H9 (cell line): ENCODE data around the gene COL8A2. TPM values are rescaled to one million over a fixed set of nuclear protein-coding genes. Genes with fewer than 3 reads are reported as not detected.
A peak's percentile ranks its signal among the peaks of the same experiment; 100 is the strongest.

Source experiments
- DNase-seq: peaks from one replicate; pipeline ENCODE4 v3.0.0-alpha.2; 2017
- H2AFZ ChIP-seq: one replicate; pipeline ENCODE4 v1.6.1; 2013; ENCODE audit warnings: mild to moderate bottlenecking, low read length, control low read depth, moderate library complexity
- H2AK5ac ChIP-seq: 2 replicates; pipeline ENCODE4 v1.6.1; 2013; ENCODE audit warnings: low read length, control low read depth, mixed read lengths; ENCODE audit not compliant: insufficient read length
- H2BK120ac ChIP-seq: one replicate; pipeline ENCODE4 v1.6.1; 2013; ENCODE audit warnings: low read depth, mild to moderate bottlenecking, low read length, control low read depth, inconsistent platforms; ENCODE audit not compliant: poor library complexity, severe bottlenecking
- H2BK12ac ChIP-seq: 2 replicates; pipeline ENCODE4 v1.6.1; 2013; ENCODE audit warnings: low read length, control low read depth, mixed read lengths, low read depth; ENCODE audit not compliant: insufficient read length
- H2BK15ac ChIP-seq: 2 replicates; pipeline ENCODE4 v1.6.1; 2013; ENCODE audit warnings: low read depth, low read length, control low read depth
- H2BK20ac ChIP-seq: one replicate; pipeline ENCODE4 v1.6.1; 2013; ENCODE audit warnings: low read depth, mild to moderate bottlenecking, low read length, control low read depth, inconsistent platforms; ENCODE audit not compliant: poor library complexity, severe bottlenecking
- H2BK5ac ChIP-seq: 2 replicates; pipeline ENCODE4 v1.6.1; 2013; ENCODE audit warnings: low read length, control low read depth, mixed read lengths; ENCODE audit not compliant: insufficient read length
- H3K14ac ChIP-seq: 2 replicates; pipeline ENCODE4 v1.6.1; 2013; ENCODE audit warnings: low read length, control low read depth; ENCODE audit not compliant: insufficient read depth
- H3K18ac ChIP-seq: 2 replicates; pipeline ENCODE4 v1.6.1; 2013; ENCODE audit warnings: low read depth, mild to moderate bottlenecking, mixed read lengths, low read length, control low read depth; ENCODE audit not compliant: insufficient read length
- H3K23ac ChIP-seq: 2 replicates; pipeline ENCODE4 v1.6.1; 2013; ENCODE audit warnings: low read length, control low read depth, mixed read lengths, low read depth; ENCODE audit not compliant: insufficient read length
- H3K23me2 ChIP-seq: 2 replicates; pipeline ENCODE4 v1.6.1; 2013; ENCODE audit warnings: low read depth, mild to moderate bottlenecking, mixed read lengths, low read length, control low read depth; ENCODE audit not compliant: insufficient read length, poor library complexity, severe bottlenecking
- H3K27ac ChIP-seq: 2 replicates; pipeline ENCODE4 v1.5.1; 2013; ENCODE audit warnings: low read length, control low read depth, mixed read lengths, low read depth; ENCODE audit not compliant: insufficient read length
- H3K27me3 ChIP-seq: 2 replicates; pipeline ENCODE4 v1.6.1; 2013; ENCODE audit warnings: low read length, control low read depth, inconsistent platforms; ENCODE audit not compliant: insufficient read depth
- H3K4ac ChIP-seq: 2 replicates; pipeline ENCODE4 v1.6.1; 2013; ENCODE audit warnings: low read depth, mild to moderate bottlenecking, control low read depth, inconsistent platforms, low read length, moderate library complexity
- H3K4me1 ChIP-seq: 2 replicates; pipeline ENCODE4 v1.6.1; 2013; ENCODE audit warnings: low read length, control low read depth, inconsistent platforms; ENCODE audit not compliant: insufficient read depth
- H3K4me2 ChIP-seq: 2 replicates; pipeline ENCODE4 v1.6.1; 2013; ENCODE audit warnings: low read length, control low read depth, mixed read lengths; ENCODE audit not compliant: insufficient read length, insufficient read depth
- H3K56ac ChIP-seq: 2 replicates; pipeline ENCODE4 v1.6.1; 2013; ENCODE audit warnings: low read depth, mild to moderate bottlenecking, mixed read lengths, low read length, control low read depth; ENCODE audit not compliant: insufficient read length
- H3K79me1 ChIP-seq: 2 replicates; pipeline ENCODE4 v1.6.1; 2013; ENCODE audit warnings: low read depth, mild to moderate bottlenecking, moderate library complexity, low read length, control low read depth, inconsistent platforms; ENCODE audit not compliant: insufficient read depth, poor library complexity, severe bottlenecking
- H3K79me2 ChIP-seq: 2 replicates; pipeline ENCODE4 v1.6.1; 2013; ENCODE audit warnings: low read length, control low read depth, inconsistent platforms; ENCODE audit not compliant: insufficient read depth
- H3K9ac ChIP-seq: 2 replicates; pipeline ENCODE4 v1.6.1; 2013; ENCODE audit warnings: low read length, control low read depth, mixed read lengths; ENCODE audit not compliant: insufficient read length; ENCODE audit errors: extremely low read depth
- H3K9me3 ChIP-seq: one replicate; pipeline ENCODE4 v1.6.1; 2013; ENCODE audit warnings: low read depth, low read length, inconsistent platforms; ENCODE audit not compliant: control insufficient read depth
- H3T11ph ChIP-seq: one replicate; pipeline ENCODE4 v1.6.1; 2013; ENCODE audit warnings: mild to moderate bottlenecking, low read length, control low read depth, inconsistent platforms
- H4K20me1 ChIP-seq: one replicate; pipeline ENCODE4 v1.6.1; 2013; ENCODE audit not compliant: control insufficient read depth, insufficient read length, insufficient read depth
- H4K5ac ChIP-seq: 2 replicates; pipeline ENCODE4 v1.6.1; 2013; ENCODE audit warnings: low read depth, mild to moderate bottlenecking, mixed read lengths, low read length, control low read depth; ENCODE audit not compliant: insufficient read length
- H4K8ac ChIP-seq: replicated peaks from 2 replicates; pipeline ENCODE4 v1.6.1; 2013; ENCODE audit warnings: low read length, control low read depth, mixed read lengths, low read depth; ENCODE audit not compliant: insufficient read length
- H4K91ac ChIP-seq: 2 replicates; pipeline ENCODE4 v1.6.1; 2013; ENCODE audit warnings: low read depth, mild to moderate bottlenecking, moderate library complexity, mixed read lengths, low read length, control low read depth; ENCODE audit not compliant: insufficient read length
- H3K27ac Mint-ChIP-seq, 3 experiments: 2 replicates in 2 of 3; 3 replicates in 1 of 3; pipeline ENCODE4 v1.8.0; 2020 to 2021; ENCODE audit warnings: mixed read lengths in 3 of 3, mild to moderate bottlenecking in 1 of 3, moderate library complexity in 1 of 3
- H3K27me3 Mint-ChIP-seq: 2 replicates; pipeline ENCODE4 v1.8.0; 2021; ENCODE audit warnings: low read depth, mild to moderate bottlenecking, moderate library complexity, mixed read lengths
- H3K36me3 Mint-ChIP-seq, 3 experiments: 2 replicates in 2 of 3; 3 replicates in 1 of 3; pipeline ENCODE4 v1.8.0; 2020 to 2021; ENCODE audit warnings: low read depth in 3 of 3, mixed read lengths in 3 of 3; ENCODE audit not compliant: insufficient read depth in 1 of 3
- H3K4me1 Mint-ChIP-seq, 2 experiments: 2 replicates each; pipeline ENCODE4 v1.8.0; 2020; ENCODE audit warnings: mixed read lengths in 2 of 2
- H3K4me3 Mint-ChIP-seq, 2 experiments: 2 replicates in 1 of 2; 3 replicates in 1 of 2; pipeline ENCODE4 v1.8.0; 2020 to 2021; ENCODE audit warnings: mild to moderate bottlenecking in 2 of 2, mixed read lengths in 2 of 2, moderate library complexity in 1 of 2
- H3K9me3 Mint-ChIP-seq, 2 experiments: 2 replicates in 1 of 2; 3 replicates in 1 of 2; pipeline ENCODE4 v1.8.0; 2020; ENCODE audit warnings: mild to moderate bottlenecking in 2 of 2, mixed read lengths in 2 of 2, moderate library complexity in 1 of 2
- WGBS: extraction: QIAGEN DNeasy Blood & Tissue Kit; methylation state at CpG from one replicate; pipeline ENCODE4 v1.1.7; 2013; ENCODE audit warnings: missing lambda C conversion rate, low lambda C conversion rate, mixed read lengths; ENCODE audit not compliant: insufficient read length; ENCODE audit errors: extremely low coverage; 5-methylcytosine and 5-hydroxymethylcytosine counted together
- total RNA-seq: library from RNA; stranded (reverse); gene quantifications from 2 replicates; pipeline ENCODE4 v1.2.1, GENCODE V29; 2021
- TF ChIP-seq, protein P1 (sequence below): fragments of 200-600 bp; sonication (generic); conservative IDR thresholded peaks from 3 replicates; pipeline ENCODE4 v1.8.0; 2021; ENCODE audit warnings: antibody characterized with exemption, mild to moderate bottlenecking

COL8A2 gene
- total RNA-seq, 1 experiment from 2014 or later = 1.5 TPM

DNA sequence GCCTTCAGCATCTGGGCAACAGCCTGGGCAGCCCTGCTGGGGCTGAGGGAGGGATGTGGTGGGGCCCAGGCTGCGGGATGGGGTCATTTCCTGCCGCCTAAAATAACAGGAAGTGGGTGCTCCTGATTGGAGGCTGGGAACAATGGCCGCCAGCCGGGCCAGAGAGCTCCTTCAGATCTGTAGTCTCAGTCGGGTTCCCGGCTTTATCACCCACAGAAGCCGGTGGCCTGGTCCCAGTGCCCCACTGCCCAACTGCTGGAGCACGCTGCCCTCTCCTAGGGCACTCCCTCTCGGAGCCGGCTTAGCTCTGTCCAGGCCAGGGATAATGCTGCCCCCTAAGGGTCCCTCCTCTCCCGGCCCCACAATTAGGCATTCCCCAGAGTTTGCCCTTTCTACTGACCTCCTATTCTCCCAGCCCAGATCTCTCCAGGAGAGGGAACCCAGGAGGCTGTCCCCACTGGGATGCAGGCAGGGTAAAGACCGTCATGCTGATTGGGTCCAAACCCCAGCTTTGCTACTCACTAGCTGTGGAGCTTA lies 36.0 kb upstream of the COL8A2 start:
- Histone ChIP-seq H3K9ac (peak overlapping the region; percentile 41), H2BK15ac (no peak overlapping the region), H3K4me1 (0 out of 2 replicates have a peak, but pooled peaks cover 3% of the 10 kb centered on the region), H4K91ac (no peak overlapping the region), H2BK12ac (no peak overlapping the region), H3K4me2 (peak overlapping the region; percentile 58), H2BK120ac (no peak overlapping the region), H3K14ac (peak overlapping the region; percentile 55), H3K27ac (peak overlapping the region; percentile 40), H2AFZ (no peak overlapping the region), H3K23ac (no peak overlapping the region), H3K4ac (no peak overlapping the region), H3K23me2 (peaks cover 12% of the 10 kb centered on the region), H2BK20ac (no peak overlapping the region), H4K5ac (no peak overlapping the region), H3K27me3 (no peaks in the 10 kb centered on the region), H3K79me2 (peaks cover 10% of the 10 kb centered on the region; the same call in 1 of the 2 replicates), H2AK5ac (no peak overlapping the region), H3T11ph (no peak overlapping the region), H4K8ac (no peak overlapping the region), H4K20me1 (no peaks in the 10 kb centered on the region), H3K18ac (peak overlapping the region; percentile 75), H3K79me1 (peaks cover 4% of the 10 kb centered on the region), H3K56ac (no peak overlapping the region), H2BK5ac (no peak overlapping the region), H3K9me3 (no peaks in the 10 kb centered on the region)
- H3K27me3 Mint-ChIP-seq = no peaks in the 10 kb centered on the region
- H3K4me1 Mint-ChIP-seq = peaks cover 29 to 36% of the 10 kb centered on the region in 2 experiments
- TF ChIP-seq, protein P1, sequence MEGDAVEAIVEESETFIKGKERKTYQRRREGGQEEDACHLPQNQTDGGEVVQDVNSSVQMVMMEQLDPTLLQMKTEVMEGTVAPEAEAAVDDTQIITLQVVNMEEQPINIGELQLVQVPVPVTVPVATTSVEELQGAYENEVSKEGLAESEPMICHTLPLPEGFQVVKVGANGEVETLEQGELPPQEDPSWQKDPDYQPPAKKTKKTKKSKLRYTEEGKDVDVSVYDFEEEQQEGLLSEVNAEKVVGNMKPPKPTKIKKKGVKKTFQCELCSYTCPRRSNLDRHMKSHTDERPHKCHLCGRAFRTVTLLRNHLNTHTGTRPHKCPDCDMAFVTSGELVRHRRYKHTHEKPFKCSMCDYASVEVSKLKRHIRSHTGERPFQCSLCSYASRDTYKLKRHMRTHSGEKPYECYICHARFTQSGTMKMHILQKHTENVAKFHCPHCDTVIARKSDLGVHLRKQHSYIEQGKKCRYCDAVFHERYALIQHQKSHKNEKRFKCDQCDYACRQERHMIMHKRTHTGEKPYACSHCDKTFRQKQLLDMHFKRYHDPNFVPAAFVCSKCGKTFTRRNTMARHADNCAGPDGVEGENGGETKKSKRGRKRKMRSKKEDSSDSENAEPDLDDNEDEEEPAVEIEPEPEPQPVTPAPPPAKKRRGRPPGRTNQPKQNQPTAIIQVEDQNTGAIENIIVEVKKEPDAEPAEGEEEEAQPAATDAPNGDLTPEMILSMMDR = peak; percentile 69; the same call in 2 of the 3 replicates
- no peaks in the 10 kb centered on the region for H3K9me3 Mint-ChIP-seq
- peak overlapping the region; percentile 92 to 99 (median 98) for H3K27ac Mint-ChIP-seq
- peak; percentile 84 for DNase-seq
- no CpG with 5 or more reads among the region's 12 CpGs for WGBS
- peaks cover 0 to 3% (median 0%) of the 10 kb centered on the region in 3 experiments; a peak in 1 of 7 replicates for H3K36me3 Mint-ChIP-seq
- H3K4me3 Mint-ChIP-seq = peak overlapping the region; percentile 65 to 82
